ENCODE measurements around the gene RPL35. TPM values are rescaled to one million over a fixed set of nuclear protein-coding genes. Genes with fewer than 3 reads are reported as not detected.

Gene RPL35
- total RNA-seq, 2 experiments from 2014 or later, result 2,088 to 2,142 TPM

GRCh38 chr9:124899845-124900244 lies 38.1 kb upstream of the RPL35 start:
- H3K4me1 Mint-ChIP-seq (ENCODE audit: low read depth), result peaks cover 8% of the 10 kb centered on the region
- no peak for TF ChIP-seq CTCF (IDR thresholded peaks at IDR 0.05)
- Histone ChIP-seq H3K36me3 (ENCODE audit: insufficient read depth, low read length) (peaks cover 54% of the 10 kb centered on the region), H3K27ac (ENCODE audit: low read depth in 1 of 2, low read length in 2 of 2) (no peak overlapping the region), H3K27me3 (ENCODE audit: control insufficient read depth in 1 of 2, insufficient read depth in 2 of 2, low read length in 2 of 2) (no peaks in the 10 kb centered on the region), H3K9me3 (ENCODE audit: control insufficient read depth in 1 of 2, insufficient read depth in 1 of 2, low read length in 2 of 2) (no peaks in the 10 kb centered on the region), H3K4me1 (ENCODE audit: insufficient read depth, low read length) (no peaks in the 10 kb centered on the region), H3K4me3 (ENCODE audit: low read length) (no peak overlapping the region)
- ChIA-PET CTCF (no interaction called here), POLR2A (no interaction called here)
- no peak overlapping the region for H3K27ac Mint-ChIP-seq
- DNase-seq (no peak), ATAC-seq (ENCODE audit: poor library complexity) (no peak)
- H3K4me3 Mint-ChIP-seq, result no peak overlapping the region
- H3K36me3 Mint-ChIP-seq (ENCODE audit: low read depth), result peaks cover 81% of the 10 kb centered on the region
- intact Hi-C loops (cut with DNase I, micrococcal nuclease), result no loop called here
- H3K9me3 Mint-ChIP-seq, result no peaks in the 10 kb centered on the region
- peaks cover 5% of the 10 kb centered on the region for H3K27me3 Mint-ChIP-seq

GRCh38 chr9:124897570-124898460 lies 36.1 kb upstream of the RPL35 start:
- Mint-ChIP-seq H3K27ac (no peak overlapping the region), H3K4me3 (no peak overlapping the region), H3K4me1 (ENCODE audit: low read depth) (peaks cover 14% of the 10 kb centered on the region), H3K9me3 (no peaks in the 10 kb centered on the region), H3K36me3 (ENCODE audit: low read depth) (peaks cover 85% of the 10 kb centered on the region), H3K27me3 (no peaks in the 10 kb centered on the region)
- no peak for TF ChIP-seq CTCF (IDR thresholded peaks at IDR 0.05)
- DNase-seq (no peak), ATAC-seq (ENCODE audit: poor library complexity) (no peak)
- intact Hi-C loops (cut with DNase I, micrococcal nuclease), result no loop called here
- Histone ChIP-seq H3K9me3 (ENCODE audit: control insufficient read depth in 1 of 2, insufficient read depth in 1 of 2, low read length in 2 of 2) (no peaks in the 10 kb centered on the region), H3K36me3 (ENCODE audit: insufficient read depth, low read length) (peaks cover 62% of the 10 kb centered on the region), H3K4me3 (ENCODE audit: low read length) (no peak overlapping the region), H3K27ac (ENCODE audit: low read depth in 1 of 2, low read length in 2 of 2) (no peak overlapping the region), H3K27me3 (ENCODE audit: control insufficient read depth in 1 of 2, insufficient read depth in 2 of 2, low read length in 2 of 2) (no peaks in the 10 kb centered on the region), H3K4me1 (ENCODE audit: insufficient read depth, low read length) (peaks cover 8% of the 10 kb centered on the region)
- ChIA-PET CTCF (no interaction called here), POLR2A (no interaction called here)

GRCh38 chr9:124894741-124895170 lies 33.0 kb upstream of the RPL35 start:
- Histone ChIP-seq H3K36me3 (ENCODE audit: insufficient read depth, low read length) (peaks cover 63% of the 10 kb centered on the region), H3K27ac (ENCODE audit: low read depth in 1 of 2, low read length in 2 of 2) (no peak overlapping the region), H3K4me1 (ENCODE audit: insufficient read depth, low read length) (peaks cover 8% of the 10 kb centered on the region), H3K27me3 (ENCODE audit: control insufficient read depth in 1 of 2, insufficient read depth in 2 of 2, low read length in 2 of 2) (no peaks in the 10 kb centered on the region), H3K9me3 (ENCODE audit: control insufficient read depth in 1 of 2, insufficient read depth in 1 of 2, low read length in 2 of 2) (no peaks in the 10 kb centered on the region), H3K4me3 (ENCODE audit: low read length) (no peak overlapping the region)
- Mint-ChIP-seq H3K9me3 (no peaks in the 10 kb centered on the region), H3K4me3 (no peak overlapping the region), H3K27me3 (peaks cover 7% of the 10 kb centered on the region), H3K4me1 (ENCODE audit: low read depth) (peaks cover 14% of the 10 kb centered on the region), H3K36me3 (ENCODE audit: low read depth) (peaks cover 85% of the 10 kb centered on the region), H3K27ac (no peak overlapping the region)
- ChIA-PET CTCF (interaction anchor here (1.7 kb wide), 1 partner anchor 42 kb away, joined by 10 read pairs; the partner anchor contains the start of gene WDR38), POLR2A (no interaction called here)
- peak; percentile 31 for TF ChIP-seq CTCF (IDR thresholded peaks at IDR 0.05)
- DNase-seq, result peak in 11 of 14 experiments; percentile 10 to 77 (median 37)
- peak; percentile 96 for ATAC-seq (ENCODE audit: poor library complexity)
- intact Hi-C loops (cut with DNase I, micrococcal nuclease), result loop anchor here (1.0 to 5.0 kb wide), 3 partner anchors 122 to 277 kb away; no protein-coding TSS in a partner anchor

All from CD4-positive, alpha-beta T cell (primary cell).